SJSA1 (cell line): ENCODE results near the gene SERPINC1. TPM values are rescaled to one million over a fixed set of nuclear protein-coding genes. Genes with fewer than 3 reads are reported as not detected.

Experiments used
- DNase-seq, 2 experiments: peaks; one replicate each; pipeline ENCODE4 v3.0.0-alpha.2; 2015 to 2020; ENCODE audit warnings: low spot score in 2 of 2, low read depth in 1 of 2
- H3K27ac ChIP-seq: fragments of 250-450 bp; sonication (Bioruptor Pico); 2 replicates; pipeline ENCODE4 v1.5.1; 2020; ENCODE audit warnings: mild to moderate bottlenecking, moderate library complexity
- H3K27me3 ChIP-seq: fragments of 250-450 bp; sonication (Bioruptor Pico); replicated peaks from 2 replicates; pipeline ENCODE4 v1.5.1; 2020; ENCODE audit warnings: mild to moderate bottlenecking, moderate library complexity
- H3K36me3 ChIP-seq: fragments of 250-450 bp; sonication (Bioruptor Pico); 2 replicates; pipeline ENCODE4 v1.5.1; 2020; ENCODE audit warnings: mild to moderate bottlenecking
- H3K4me1 ChIP-seq: fragments of 250-450 bp; sonication (Bioruptor Pico); replicated peaks from 2 replicates; pipeline ENCODE4 v1.6.1; 2021; ENCODE audit warnings: mild to moderate bottlenecking
- H3K4me3 ChIP-seq: fragments of 250-450 bp; sonication (Bioruptor Pico); 2 replicates; pipeline ENCODE4 v1.5.1; 2020; ENCODE audit warnings: mild to moderate bottlenecking
- H3K9me3 ChIP-seq: fragments of 250-450 bp; sonication (Bioruptor Pico); replicated peaks from 2 replicates; pipeline ENCODE4 v1.5.1; 2020; ENCODE audit warnings: mild to moderate bottlenecking
- total RNA-seq: library from RNA; depleted of rRNA; stranded (reverse); fragments of >200 nt; shearing (Covaris generic); gene quantifications from 2 replicates; pipeline ENCODE4 v1.2.3, GENCODE V29; 2014

The SERPINC1 gene
- total RNA-seq, 1 experiment from 2014 or later: 0.34 TPM

- H3K36me3 ChIP-seq: peaks cover 16% of the 10 kb centered on the region
- no peak overlapping the region for H3K4me3 ChIP-seq
- no peak overlapping the region for H3K27ac ChIP-seq
- H3K27me3 ChIP-seq: no peaks in the 10 kb centered on the region
- H3K9me3 ChIP-seq: no peaks in the 10 kb centered on the region
- no peaks in the 10 kb centered on the region for H3K4me1 ChIP-seq
- no peak for DNase-seq
Measured at GRCh38 chr1:173878251-173878650, 38.9 kb downstream of the SERPINC1 start.

DNA sequence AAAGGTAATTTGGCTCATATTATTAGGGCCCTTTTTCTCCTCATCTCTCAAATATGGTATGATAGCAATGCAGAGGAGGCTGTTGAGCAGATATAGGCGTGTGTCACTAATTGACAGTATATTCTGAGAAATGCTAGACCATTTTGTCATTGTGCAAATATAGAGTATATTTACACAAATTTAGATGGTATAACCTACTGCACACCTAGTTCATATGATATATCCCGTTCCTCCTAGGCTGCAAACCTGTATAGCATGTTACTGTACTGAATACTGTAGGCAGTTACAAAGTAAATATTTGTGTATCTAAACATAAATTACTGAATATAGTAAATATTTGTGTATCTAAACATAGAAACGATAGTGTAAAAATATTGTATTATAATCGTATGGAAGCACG, 40.4 kb downstream of the SERPINC1 start:
- H3K9me3 ChIP-seq: no peaks in the 10 kb centered on the region
- no peaks in the 10 kb centered on the region for H3K4me1 ChIP-seq
- no peak for DNase-seq
- no peaks in the 10 kb centered on the region for H3K27me3 ChIP-seq
- peaks cover 19% of the 10 kb centered on the region for H3K36me3 ChIP-seq
- H3K27ac ChIP-seq: no peak overlapping the region
- H3K4me3 ChIP-seq: no peak overlapping the region

DNA sequence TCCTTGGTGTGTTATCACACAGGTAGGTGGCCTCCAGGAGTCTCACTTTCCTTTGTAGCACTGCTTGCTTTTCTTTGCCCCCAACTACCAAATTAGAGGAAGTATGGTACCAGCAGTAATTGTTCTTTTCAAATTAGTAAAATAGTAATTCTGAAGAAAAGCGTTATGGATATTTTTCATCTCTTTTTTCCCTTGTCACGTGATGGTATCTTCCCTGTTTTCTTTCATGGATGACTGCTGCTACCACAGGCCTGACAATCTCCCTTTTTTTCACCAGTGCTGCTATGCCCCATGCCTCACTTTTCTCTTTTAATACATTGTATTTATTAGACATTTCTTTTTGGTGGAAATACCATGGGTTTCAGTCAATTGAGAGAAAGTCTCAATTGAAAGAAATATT, 45.6 kb downstream of the SERPINC1 start:
- H3K9me3 ChIP-seq: no peaks in the 10 kb centered on the region
- no peaks in the 10 kb centered on the region for H3K27me3 ChIP-seq
- no peak for DNase-seq
- H3K4me1 ChIP-seq: peaks cover 3% of the 10 kb centered on the region
- no peak overlapping the region for H3K27ac ChIP-seq
- no peak overlapping the region for H3K4me3 ChIP-seq
- peaks cover 21% of the 10 kb centered on the region for H3K36me3 ChIP-seq

- Histone ChIP-seq H3K27me3 (no peaks in the 10 kb centered on the region), H3K27ac (no peak overlapping the region), H3K9me3 (no peaks in the 10 kb centered on the region), H3K4me1 (peaks cover 7% of the 10 kb centered on the region), H3K36me3 (peaks cover 22% of the 10 kb centered on the region), H3K4me3 (no peak overlapping the region)
- DNase-seq: no peak
Measured at GRCh38 chr1:173871091-173871490, 46.0 kb downstream of the SERPINC1 start.

DNA sequence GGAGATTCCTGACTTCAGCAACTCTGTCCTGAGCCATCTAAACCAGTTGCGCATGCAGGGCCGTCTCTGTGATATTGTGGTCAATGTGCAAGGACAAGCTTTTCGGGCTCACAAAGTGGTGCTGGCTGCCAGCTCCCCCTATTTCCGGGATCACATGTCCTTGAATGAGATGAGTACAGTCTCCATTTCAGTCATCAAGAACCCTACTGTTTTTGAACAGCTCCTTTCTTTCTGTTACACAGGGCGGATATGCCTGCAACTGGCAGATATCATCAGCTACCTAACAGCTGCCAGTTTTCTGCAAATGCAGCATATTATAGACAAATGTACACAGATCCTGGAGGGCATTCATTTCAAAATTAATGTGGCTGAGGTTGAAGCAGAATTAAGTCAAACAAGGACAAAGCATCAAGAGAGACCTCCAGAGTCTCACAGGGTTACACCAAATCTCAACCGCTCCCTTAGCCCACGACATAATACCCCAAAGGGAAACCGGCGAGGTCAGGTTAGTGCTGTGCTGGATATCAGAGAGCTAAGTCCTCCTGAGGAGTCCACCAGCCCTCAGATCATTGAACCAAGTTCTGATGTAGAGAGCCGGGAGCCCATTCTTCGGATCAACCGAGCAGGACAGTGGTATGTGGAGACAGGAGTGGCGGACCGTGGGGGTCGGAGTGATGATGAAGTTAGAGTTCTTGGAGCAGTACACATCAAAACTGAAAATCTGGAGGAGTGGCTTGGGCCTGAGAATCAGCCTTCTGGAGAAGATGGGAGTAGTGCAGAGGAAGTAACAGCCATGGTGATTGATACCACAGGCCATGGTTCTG, 46.7 kb downstream of the SERPINC1 start:
- Histone ChIP-seq H3K36me3 (peaks cover 28% of the 10 kb centered on the region), H3K4me1 (peaks cover 14% of the 10 kb centered on the region), H3K27ac (no peak overlapping the region), H3K4me3 (no peak overlapping the region), H3K27me3 (no peaks in the 10 kb centered on the region), H3K9me3 (no peaks in the 10 kb centered on the region)
- no peak for DNase-seq

GRCh38 chr1:173869021-173869359, 48.1 kb downstream of the SERPINC1 start:
- no peaks in the 10 kb centered on the region for H3K27me3 ChIP-seq
- H3K4me1 ChIP-seq: peaks cover 16% of the 10 kb centered on the region
- H3K9me3 ChIP-seq: no peaks in the 10 kb centered on the region
- no peak for DNase-seq
- H3K36me3 ChIP-seq: peaks cover 43% of the 10 kb centered on the region
- peak overlapping the region; percentile 71 for H3K4me3 ChIP-seq
- no peak overlapping the region for H3K27ac ChIP-seq

DNA sequence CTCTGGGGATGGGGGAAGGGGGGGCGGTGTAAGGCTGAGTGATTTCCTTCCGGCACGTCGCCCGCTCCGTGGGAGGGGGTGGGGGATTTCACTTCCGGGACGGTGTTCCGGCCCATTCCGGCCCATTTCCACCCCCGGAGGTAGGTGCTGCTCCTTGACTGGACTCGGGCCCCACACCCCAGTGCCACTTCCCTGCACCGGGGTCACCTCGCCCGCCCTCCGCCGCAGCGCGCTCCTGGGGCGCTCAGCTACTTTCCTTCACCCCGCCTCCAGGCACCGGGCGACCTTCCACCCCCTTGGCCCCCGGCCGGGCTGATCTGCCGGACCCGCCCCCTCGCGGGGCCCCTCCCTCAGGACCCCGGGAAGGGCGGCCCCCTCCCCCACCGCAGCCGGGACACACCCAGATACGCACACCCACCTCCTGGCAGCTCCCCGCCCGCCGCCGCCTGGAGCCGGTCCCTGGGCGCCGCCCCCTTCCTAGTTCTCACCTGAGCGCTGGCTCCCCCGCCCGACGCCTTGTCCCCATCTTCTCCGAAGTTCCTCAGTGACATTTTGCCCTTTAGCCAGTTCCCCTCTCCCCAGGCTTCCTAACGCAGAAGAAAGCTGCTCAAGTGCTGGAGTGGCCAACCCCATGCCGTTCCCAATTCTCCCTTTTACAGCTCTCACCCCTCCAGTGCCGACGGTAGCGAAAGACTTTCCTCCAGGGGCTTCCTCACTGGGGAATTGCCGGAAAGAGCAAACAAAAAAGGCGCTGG, 48.7 kb downstream of the SERPINC1 start, which contains the start of gene ZBTB37:
TSS of gene ZBTB37 (plus strand) at position 115 of the 755 bp plus-strand sequence. CDS start 1,846 bp downstream, outside the sequence.
- Histone ChIP-seq H3K27me3 (no peaks in the 10 kb centered on the region), H3K4me1 (peaks cover 16% of the 10 kb centered on the region), H3K36me3 (peaks cover 46% of the 10 kb centered on the region), H3K9me3 (no peaks in the 10 kb centered on the region), H3K4me3 (peak within 1 kb of the TSS; percentile 71), H3K27ac (peak within 1 kb of the TSS; percentile 67)
- DNase-seq: peak; percentile 52 to 82

GRCh38 chr1:173867753-173868265, 49.3 kb downstream of the SERPINC1 start, which contains the start of gene GAS5:
GAS5 (minus strand) TSS chr1:173867989.
- Histone ChIP-seq H3K4me1 (peaks cover 16% of the 10 kb centered on the region), H3K4me3 (peak within 1 kb of the TSS; percentile 71), H3K27me3 (no peaks in the 10 kb centered on the region), H3K27ac (peak within 1 kb of the TSS; percentile 67), H3K9me3 (no peaks in the 10 kb centered on the region), H3K36me3 (peaks cover 48% of the 10 kb centered on the region)
- peak; percentile 98 to 100 for DNase-seq

DNA sequence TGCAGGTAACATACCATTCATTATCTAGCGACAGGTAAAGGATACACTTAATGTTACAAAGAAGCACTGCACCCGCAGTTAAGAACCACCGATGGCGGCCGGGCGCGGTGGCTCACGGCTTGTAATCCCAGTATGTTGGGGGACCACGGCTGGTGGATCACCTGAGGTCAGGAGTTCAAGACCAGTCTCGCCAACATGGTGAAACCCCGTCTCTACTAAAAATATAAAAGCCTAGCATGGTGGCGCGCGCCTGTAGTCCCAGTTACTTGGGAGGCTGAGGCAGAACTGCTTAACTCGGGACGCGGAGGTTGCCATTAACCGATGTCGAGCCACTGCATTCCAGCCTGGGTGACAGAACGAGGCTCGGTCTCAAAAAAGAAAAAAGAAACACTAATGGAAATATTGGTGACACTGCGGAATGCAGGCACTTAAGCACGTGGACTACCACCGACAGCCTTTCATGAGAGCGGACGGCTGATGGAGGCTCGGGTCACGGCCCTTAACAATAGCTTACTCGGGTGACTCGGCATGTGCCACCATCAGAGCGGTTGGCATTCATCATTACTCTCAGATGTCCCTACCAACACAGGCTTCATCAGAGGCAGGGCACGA, 49.9 kb downstream of the SERPINC1 start:
- DNase-seq: peak in 1 of 2 experiments; percentile 49
- Histone ChIP-seq H3K27ac (peak overlapping the region; percentile 59), H3K36me3 (peaks cover 54% of the 10 kb centered on the region), H3K4me1 (peaks cover 16% of the 10 kb centered on the region), H3K4me3 (peak overlapping the region; percentile 71), H3K27me3 (no peaks in the 10 kb centered on the region), H3K9me3 (no peaks in the 10 kb centered on the region)

DNA sequence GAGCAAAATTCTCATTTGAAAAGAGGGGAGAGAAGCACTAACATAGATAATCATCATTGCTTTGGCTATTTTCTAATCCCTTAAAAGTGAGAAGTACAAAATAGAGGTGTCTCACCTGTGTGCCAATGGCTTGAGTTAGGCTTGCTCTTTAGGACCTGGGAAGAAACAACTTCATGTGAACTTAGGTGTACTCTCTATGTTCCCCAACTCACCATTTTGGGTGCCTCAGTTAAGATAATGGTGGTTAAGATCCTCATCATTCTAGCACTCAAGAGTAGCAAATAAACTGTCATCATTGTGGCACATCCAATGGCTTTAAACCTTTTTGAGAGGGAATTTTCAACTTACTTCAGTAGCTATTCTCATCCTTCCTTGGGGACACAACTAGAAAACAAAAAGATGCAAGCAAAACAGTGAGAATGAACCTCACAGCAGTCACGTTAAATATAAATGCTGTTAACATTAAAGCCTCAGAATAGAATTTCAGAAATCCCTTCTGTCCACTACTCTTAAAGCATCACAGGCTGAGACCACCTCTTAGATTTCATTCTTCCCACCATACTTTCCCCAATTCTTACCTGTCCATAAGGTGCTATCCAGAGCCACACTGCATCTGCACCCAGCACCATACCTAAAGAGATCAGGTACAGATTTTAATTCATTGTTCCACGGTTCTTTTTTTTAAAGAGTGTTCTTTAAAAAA, 50.6 kb downstream of the SERPINC1 start:
- Histone ChIP-seq H3K27me3 (no peaks in the 10 kb centered on the region), H3K9me3 (no peaks in the 10 kb centered on the region), H3K4me1 (peaks cover 16% of the 10 kb centered on the region), H3K27ac (peak overlapping the region; percentile 59; the same call in 1 of the 2 replicates), H3K36me3 (peaks cover 61% of the 10 kb centered on the region), H3K4me3 (peak overlapping the region; percentile 71)
- DNase-seq: peak in 1 of 2 experiments; percentile 20

GRCh38 chr1:173865468-173866164, 51.5 kb downstream of the SERPINC1 start:
- no peaks in the 10 kb centered on the region for H3K27me3 ChIP-seq
- H3K36me3 ChIP-seq: peaks cover 69% of the 10 kb centered on the region
- peak overlapping the region; percentile 59; the same call in 1 of the 2 replicates for H3K27ac ChIP-seq
- no peaks in the 10 kb centered on the region for H3K9me3 ChIP-seq
- peak overlapping the region; percentile 71 for H3K4me3 ChIP-seq
- H3K4me1 ChIP-seq: peaks cover 16% of the 10 kb centered on the region
- DNase-seq: peak in 1 of 2 experiments; percentile 13

GRCh38 chr1:173864179-173864867, 52.8 kb downstream of the SERPINC1 start:
- Histone ChIP-seq H3K4me3 (0 out of 2 replicates have a peak overlapping the region, but pooled peaks have one; percentile 71), H3K27ac (no peak overlapping the region), H3K27me3 (no peaks in the 10 kb centered on the region), H3K4me1 (peaks cover 16% of the 10 kb centered on the region), H3K9me3 (no peaks in the 10 kb centered on the region), H3K36me3 (peaks cover 78% of the 10 kb centered on the region)
- no peak for DNase-seq
